Spleen (tissue), 11 donors: ENCODE measurements around the gene DRAP1. TPM values are rescaled to one million over a fixed set of nuclear protein-coding genes. Genes with fewer than 3 reads are reported as not detected.

Source experiments
- DNase-seq: peaks from one replicate; pipeline ENCODE4 v3.0.0-alpha.2; 2020
- H3K27ac ChIP-seq, 8 donors: fragments of 200-600 bp; sonication (generic) in 7 of 8; 1 replicate in 4 of 8; 2 replicates in 4 of 8; pipeline versions ENCODE4 v1.5.0 to v1.8.0; 2016 to 2021; ENCODE audit warnings: inconsistent platforms in 4 of 8, mild to moderate bottlenecking in 4 of 8, moderate library complexity in 1 of 8
- H3K27me3 ChIP-seq, 7 donors: fragments of 200-600 bp; sonication (generic) in 6 of 7; replicated peaks in 1 of 7; 1 replicate in 4 of 7; 2 replicates in 3 of 7; pipeline versions ENCODE4 v1.5.0 to v1.8.0; 2016 to 2021; ENCODE audit warnings: inconsistent platforms in 3 of 7, mild to moderate bottlenecking in 1 of 7
- H3K36me3 ChIP-seq, 6 donors: fragments of 200-600 bp; sonication (generic) in 5 of 6; 1 replicate in 4 of 6; 2 replicates in 2 of 6; pipeline versions ENCODE4 v1.5.0 to v1.8.0; 2016 to 2021; ENCODE audit warnings: inconsistent platforms in 2 of 6
- H3K4me1 ChIP-seq, 6 donors: fragments of 200-600 bp; sonication (generic) in 5 of 6; 1 replicate in 3 of 6; 2 replicates in 3 of 6; pipeline versions ENCODE4 v1.5.0 to v1.8.0; 2016 to 2021; ENCODE audit warnings: inconsistent platforms in 3 of 6
- H3K4me3 ChIP-seq, 8 donors: fragments of 200-600 bp; sonication (generic) in 7 of 8; 1 replicate in 4 of 8; 2 replicates in 4 of 8; pipeline versions ENCODE4 v1.5.0 to v1.8.0; 2016 to 2021; ENCODE audit warnings: inconsistent platforms in 4 of 8, mild to moderate bottlenecking in 4 of 8, moderate library complexity in 2 of 8
- H3K9me3 ChIP-seq, 8 donors: fragments of 200-600 bp; sonication (generic) in 7 of 8; 1 replicate in 4 of 8; 2 replicates in 4 of 8; pipeline versions ENCODE4 v1.5.0 to v1.8.0; 2016 to 2021; ENCODE audit warnings: inconsistent platforms in 4 of 8
- POLR2A ChIP-seq, 3 donors: fragments of 450-650 bp; IDR thresholded peaks; one replicate each; pipeline ENCODE4 v1.5.1; 2017; ENCODE audit warnings: antibody characterized with exemption in 3 of 3, mild to moderate bottlenecking in 1 of 3
- POLR2AphosphoS5 ChIP-seq, 3 donors: sonication (generic); formaldehyde crosslinking; IDR thresholded peaks; one replicate each; pipeline ENCODE4 v1.5.1; 2017; ENCODE audit warnings: antibody characterized with exemption in 3 of 3
- WGBS, 5 donors: extraction: QIAGEN DNeasy Blood & Tissue Kit in 3 of 5; methylation state at CpG; one replicate each; pipeline versions ENCODE4 v1.1.5 to v1.1.7; 2013 to 2018; 5-methylcytosine and 5-hydroxymethylcytosine counted together
- intact Hi-C: fragments of 100-400 bp; cut with DNase I; formaldehyde crosslinking; loops from one replicate; pipeline ENCODE4 v1.15.0; 2023; ENCODE audit warnings: low total_unique reads
- polyA plus RNA-seq, 3 donors: library from polyadenylated mRNA; stranded (reverse); fragments of 200-250 nt; gene quantifications; one replicate each; pipeline ENCODE4 v1.2.1, GENCODE V29; 2013
- total RNA-seq, 7 donors: library from RNA; depleted of rRNA in 3 of 7; stranded (reverse); fragments of >200 nt in 3 of 7; fragmentation: NEBNext Ultra II Directional in 4 of 7; extraction: Animal tissue kit (Norgen Biotek cat#: 25700) in 4 of 7; gene quantifications; one replicate each; pipeline versions ENCODE4 v1.1.0 to v1.2.1, GENCODE V29; 2016 to 2021
- TF ChIP-seq, protein P1 (sequence below), 11 experiments: fragments of 200-600 bp in 7 of 11; fragments of 450-650 bp in 4 of 11; sonication (generic) in 4 of 11; IDR thresholded peaks in 8 of 11; conservative IDR thresholded peaks in 3 of 11; 1 replicate in 7 of 11; 2 replicates in 4 of 11; pipeline versions ENCODE4 v1.4.0 to v1.8.0; 2016 to 2021; ENCODE audit warnings: antibody characterized with exemption in 11 of 11, inconsistent platforms in 4 of 11, mild to moderate bottlenecking in 1 of 11
- donor health status: healthy with polysubstance abuse.
- donor health status: DM: no; HTN: no; CAD: no; lungs with moderate emphysema.
- donor health status: DM: no; HTN: no; CAD: no.
- donor health status: Bipolar disorder and iron deficiency.
- donor health status: healthy.
- donor health status: DM: no; HTN: no; CAD: no.
- donor health status: DM: yes; HTN: yes; CAD: no.

DRAP1 gene
- total and polyA plus RNA-seq, 10 donors: 58.3 to 123 (median 71.5) TPM

DNA sequence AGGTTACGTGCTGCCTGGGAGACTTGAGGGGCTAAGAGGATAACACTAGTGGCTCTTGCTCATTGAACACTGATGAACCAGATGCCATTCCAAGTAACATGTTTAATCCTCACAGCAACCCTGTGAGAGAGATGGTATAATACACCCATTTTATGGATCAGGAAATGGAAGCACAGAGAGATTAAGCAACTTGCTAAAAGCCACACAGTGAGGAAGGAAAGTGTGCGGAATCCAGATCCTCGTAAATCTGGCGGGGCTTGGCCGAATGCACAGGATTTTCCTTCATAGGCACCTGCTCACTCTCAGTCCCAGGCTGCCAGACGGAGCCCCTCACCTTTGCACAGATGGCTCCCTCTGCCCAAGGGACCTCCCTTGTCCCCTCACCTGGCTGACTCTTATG lies 11.3 kb upstream of the DRAP1 start:
- peaks cover 3 to 18% (median 13%) of the 10 kb centered on the region in 6 donors for H3K4me1 ChIP-seq
- 77 to 93% (median 86%) methylated on average over 6 of the region's 6 CpGs for WGBS, 5 donors
- TF ChIP-seq POLR2A (IDR thresholded peaks at IDR 0.05) (no peak), POLR2AphosphoS5 (IDR thresholded peaks at IDR 0.05) (no peak)
- TF ChIP-seq, protein P1, sequence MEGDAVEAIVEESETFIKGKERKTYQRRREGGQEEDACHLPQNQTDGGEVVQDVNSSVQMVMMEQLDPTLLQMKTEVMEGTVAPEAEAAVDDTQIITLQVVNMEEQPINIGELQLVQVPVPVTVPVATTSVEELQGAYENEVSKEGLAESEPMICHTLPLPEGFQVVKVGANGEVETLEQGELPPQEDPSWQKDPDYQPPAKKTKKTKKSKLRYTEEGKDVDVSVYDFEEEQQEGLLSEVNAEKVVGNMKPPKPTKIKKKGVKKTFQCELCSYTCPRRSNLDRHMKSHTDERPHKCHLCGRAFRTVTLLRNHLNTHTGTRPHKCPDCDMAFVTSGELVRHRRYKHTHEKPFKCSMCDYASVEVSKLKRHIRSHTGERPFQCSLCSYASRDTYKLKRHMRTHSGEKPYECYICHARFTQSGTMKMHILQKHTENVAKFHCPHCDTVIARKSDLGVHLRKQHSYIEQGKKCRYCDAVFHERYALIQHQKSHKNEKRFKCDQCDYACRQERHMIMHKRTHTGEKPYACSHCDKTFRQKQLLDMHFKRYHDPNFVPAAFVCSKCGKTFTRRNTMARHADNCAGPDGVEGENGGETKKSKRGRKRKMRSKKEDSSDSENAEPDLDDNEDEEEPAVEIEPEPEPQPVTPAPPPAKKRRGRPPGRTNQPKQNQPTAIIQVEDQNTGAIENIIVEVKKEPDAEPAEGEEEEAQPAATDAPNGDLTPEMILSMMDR (IDR thresholded peaks at IDR 0.05 in 8 of 11, conservative IDR thresholded peaks at IDR 0.05 in 3 of 11): no peak
- peaks cover 0 to 24% (median 0%) of the 10 kb centered on the region in 7 donors for H3K27me3 ChIP-seq
- no peak for DNase-seq
- no peaks in the 10 kb centered on the region for H3K9me3 ChIP-seq
- intact Hi-C loops: no loop called here
- H3K36me3 ChIP-seq: no peaks in the 10 kb centered on the region
- H3K27ac ChIP-seq: no peak overlapping the region
- no peak overlapping the region for H3K4me3 ChIP-seq

GRCh38 chr11:65911682-65912568 lies 7.3 kb upstream of the DRAP1 start:
- H3K9me3 ChIP-seq: no peaks in the 10 kb centered on the region
- H3K36me3 ChIP-seq: peaks cover 0 to 5% (median 0%) of the 10 kb centered on the region in 6 donors
- intact Hi-C loops: no loop called here
- no peak for DNase-seq
- TF ChIP-seq POLR2AphosphoS5 (IDR thresholded peaks at IDR 0.05) (peak in 2 of 3 donors; percentile 39 to 50), POLR2A (IDR thresholded peaks at IDR 0.05) (no peak)
- TF ChIP-seq, protein P1 (IDR thresholded peaks at IDR 0.05 in 8 of 11, conservative IDR thresholded peaks at IDR 0.05 in 3 of 11): peak in 4 of 11 experiments; percentile 7 to 40 (median 26)
- peaks cover 24 to 51% (median 38%) of the 10 kb centered on the region in 6 donors for H3K4me1 ChIP-seq
- peak overlapping the region in 5 of 8 donors; percentile 27 to 55 (median 45) for H3K27ac ChIP-seq
- no peak overlapping the region for H3K4me3 ChIP-seq
- peaks cover 0 to 24% (median 0%) of the 10 kb centered on the region in 7 donors for H3K27me3 ChIP-seq
- WGBS, 5 donors: 18 to 36% (median 25%) methylated on average over 14 of the region's 14 CpGs

- Histone ChIP-seq H3K9me3 (no peaks in the 10 kb centered on the region), H3K36me3 (peaks cover 0 to 14% (median 0%) of the 10 kb centered on the region in 6 donors), H3K4me3 (no peak overlapping the region), H3K27ac (no peak overlapping the region), H3K27me3 (peaks cover 0 to 23% (median 0%) of the 10 kb centered on the region in 7 donors), H3K4me1 (peaks cover 33 to 60% (median 47%) of the 10 kb centered on the region in 6 donors)
- intact Hi-C loops: no loop called here
- no peak for DNase-seq
- 47 to 82% (median 71%) methylated on average over 3 to 4 of the region's 4 CpGs for WGBS, 5 donors
- TF ChIP-seq POLR2A (IDR thresholded peaks at IDR 0.05) (no peak), POLR2AphosphoS5 (IDR thresholded peaks at IDR 0.05) (no peak)
- TF ChIP-seq, protein P1 (IDR thresholded peaks at IDR 0.05 in 8 of 11, conservative IDR thresholded peaks at IDR 0.05 in 3 of 11): no peak
Measured at GRCh38 chr11:65912845-65913244, 6.4 kb upstream of the DRAP1 start.
